ENCODE results near the gene SDK1.

DNA sequence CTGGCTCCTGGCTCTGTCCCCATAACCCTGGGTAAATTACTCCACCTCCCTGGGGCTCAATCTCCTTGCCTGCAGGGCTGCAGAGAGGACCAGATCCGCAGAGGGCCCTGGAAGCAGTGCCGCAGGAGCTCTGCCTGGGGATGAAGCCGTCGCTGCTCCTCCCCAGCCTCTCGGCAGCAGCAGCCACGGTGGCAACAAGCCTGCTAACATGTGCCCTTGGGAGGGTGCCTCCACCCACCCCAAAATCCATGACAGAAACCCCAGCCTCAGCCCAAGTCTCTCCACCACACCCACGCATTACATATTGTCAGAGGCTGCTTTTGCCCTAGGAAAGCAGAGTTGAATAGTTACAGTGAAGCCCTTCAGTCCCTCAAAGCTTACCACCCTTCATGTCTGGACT is 894.6 kb downstream of the SDK1 start:
- TF ChIP-seq EZH2phosphoT487 (IDR thresholded peaks at IDR 0.05; ENCODE audit: unreplicated experiment) (no peak), NANOG (IDR thresholded peaks at IDR 0.05; ENCODE audit: borderline replicate concordance) (no peak), EZH2 (IDR thresholded peaks at IDR 0.05; ENCODE audit: low read depth, unreplicated experiment) (no peak)
- TF ChIP-seq, protein P1, sequence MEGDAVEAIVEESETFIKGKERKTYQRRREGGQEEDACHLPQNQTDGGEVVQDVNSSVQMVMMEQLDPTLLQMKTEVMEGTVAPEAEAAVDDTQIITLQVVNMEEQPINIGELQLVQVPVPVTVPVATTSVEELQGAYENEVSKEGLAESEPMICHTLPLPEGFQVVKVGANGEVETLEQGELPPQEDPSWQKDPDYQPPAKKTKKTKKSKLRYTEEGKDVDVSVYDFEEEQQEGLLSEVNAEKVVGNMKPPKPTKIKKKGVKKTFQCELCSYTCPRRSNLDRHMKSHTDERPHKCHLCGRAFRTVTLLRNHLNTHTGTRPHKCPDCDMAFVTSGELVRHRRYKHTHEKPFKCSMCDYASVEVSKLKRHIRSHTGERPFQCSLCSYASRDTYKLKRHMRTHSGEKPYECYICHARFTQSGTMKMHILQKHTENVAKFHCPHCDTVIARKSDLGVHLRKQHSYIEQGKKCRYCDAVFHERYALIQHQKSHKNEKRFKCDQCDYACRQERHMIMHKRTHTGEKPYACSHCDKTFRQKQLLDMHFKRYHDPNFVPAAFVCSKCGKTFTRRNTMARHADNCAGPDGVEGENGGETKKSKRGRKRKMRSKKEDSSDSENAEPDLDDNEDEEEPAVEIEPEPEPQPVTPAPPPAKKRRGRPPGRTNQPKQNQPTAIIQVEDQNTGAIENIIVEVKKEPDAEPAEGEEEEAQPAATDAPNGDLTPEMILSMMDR (conservative IDR thresholded peaks at IDR 0.05; ENCODE audit: low read depth in 2 of 2): no peak

Measured in GM23338 (cell line).